HG02970 (cell line): ENCODE data around the gene PRDX4.
"Not testable (repeated sequence)": the region's sequence is repeated elsewhere in the genome, so short reads cannot be mapped to it uniquely, and the experiment has no call there.

Experiments used
- ATAC-seq: cut with Tn5 transposase; IDR thresholded peaks from one replicate; pipeline ENCODE4 v1.9.1; 2021; ENCODE audit warnings: mild to moderate bottlenecking, moderate library complexity, moderate number of reproducible peaks; ENCODE audit not compliant: unreplicated experiment, low FRiP score

Gene PRDX4

GRCh38 chrX:23670528-23670927, 3.2 kb downstream of the PRDX4 start:
- ATAC-seq: no peak

- ATAC-seq: no peak
These were observed 5.8 kb downstream of the PRDX4 start for GRCh38 chrX:23673108-23673507.

- ATAC-seq: not testable (repeated sequence)
These were observed 9.2 kb downstream of the PRDX4 start for GRCh38 chrX:23676486-23676885.

GRCh38 chrX:23692166-23692565, 24.9 kb downstream of the PRDX4 start:
- no peak for ATAC-seq

GRCh38 chrX:23694606-23695005, 27.3 kb downstream of the PRDX4 start:
- ATAC-seq: no peak

GRCh38 chrX:23699636-23700194, 32.4 kb downstream of the PRDX4 start:
- ATAC-seq: no peak

GRCh38 chrX:23704673-23705206, 37.4 kb downstream of the PRDX4 start:
- ATAC-seq: no peak

- no peak for ATAC-seq
These were observed 37.9 kb downstream of the PRDX4 start for GRCh38 chrX:23705235-23705634.

GRCh38 chrX:23720117-23720677, 52.9 kb downstream of the PRDX4 start:
- ATAC-seq: no peak

GRCh38 chrX:23726191-23726590, 58.9 kb downstream of the PRDX4 start:
- ATAC-seq: no peak

- ATAC-seq: no peak
These were observed 59.9 kb downstream of the PRDX4 start for GRCh38 chrX:23727206-23727605.

GRCh38 chrX:23729214-23729613, 61.9 kb downstream of the PRDX4 start:
- no peak for ATAC-seq

- no peak for ATAC-seq
These were observed 64.7 kb downstream of the PRDX4 start for GRCh38 chrX:23731951-23732350.

GRCh38 chrX:23732704-23733103, 65.4 kb downstream of the PRDX4 start:
- ATAC-seq: no peak
